Measurements from ENCODE around the gene ZFYVE26. TPM values are rescaled to one million over a fixed set of nuclear protein-coding genes. Genes with fewer than 3 reads are reported as not detected.

ZFYVE26 gene
- total RNA-seq, 1 donor from 2014 or later: 42.9 TPM

GRCh38 chr14:67785270-67786109 lies 30.9 kb downstream of the ZFYVE26 start:
- intact Hi-C loops (cut with DNase I): no loop called here
- TF ChIP-seq CTCF (IDR thresholded peaks at IDR 0.05): no peak
- Histone ChIP-seq H3K36me3 (peaks cover 100% of the 10 kb centered on the region), H3K4me1 (no peaks in the 10 kb centered on the region), H3K9me3 (no peaks in the 10 kb centered on the region), H3K27me3 (no peaks in the 10 kb centered on the region), H3K27ac (no peak overlapping the region), H3K4me3 (no peak overlapping the region)
- ATAC-seq: no peak
- no peak for DNase-seq

- Histone ChIP-seq H3K4me1 (no peaks in the 10 kb centered on the region), H3K36me3 (peaks cover 100% of the 10 kb centered on the region), H3K4me3 (no peak overlapping the region), H3K27me3 (no peaks in the 10 kb centered on the region), H3K9me3 (no peaks in the 10 kb centered on the region), H3K27ac (no peak overlapping the region)
- TF ChIP-seq CTCF (IDR thresholded peaks at IDR 0.05): no peak
- ATAC-seq (no peak), DNase-seq (no peak)
- intact Hi-C loops (cut with DNase I): no loop called here
Observed at GRCh38 chr14:67784244-67784823, 32.1 kb downstream of the ZFYVE26 start.

- intact Hi-C loops (cut with DNase I): no loop called here
- Histone ChIP-seq H3K9me3 (no peaks in the 10 kb centered on the region), H3K4me1 (no peaks in the 10 kb centered on the region), H3K27me3 (no peaks in the 10 kb centered on the region), H3K36me3 (peaks cover 100% of the 10 kb centered on the region), H3K4me3 (no peak overlapping the region), H3K27ac (no peak overlapping the region)
- ATAC-seq (no peak), DNase-seq (no peak)
- no peak for TF ChIP-seq CTCF (IDR thresholded peaks at IDR 0.05)
Observed at GRCh38 chr14:67782090-67782489, 34.3 kb downstream of the ZFYVE26 start.

GRCh38 chr14:67778792-67779191 lies 37.6 kb downstream of the ZFYVE26 start:
- Histone ChIP-seq H3K27me3 (no peaks in the 10 kb centered on the region), H3K36me3 (peaks cover 100% of the 10 kb centered on the region), H3K27ac (no peak overlapping the region), H3K4me1 (no peaks in the 10 kb centered on the region), H3K9me3 (no peaks in the 10 kb centered on the region), H3K4me3 (no peak overlapping the region)
- DNase-seq (no peak), ATAC-seq (peak; percentile 63)
- no peak for TF ChIP-seq CTCF (IDR thresholded peaks at IDR 0.05)
- intact Hi-C loops (cut with DNase I): no loop called here

- Histone ChIP-seq H3K9me3 (no peaks in the 10 kb centered on the region), H3K36me3 (peaks cover 100% of the 10 kb centered on the region), H3K4me1 (no peaks in the 10 kb centered on the region), H3K27me3 (no peaks in the 10 kb centered on the region), H3K4me3 (no peak overlapping the region), H3K27ac (no peak overlapping the region)
- DNase-seq (no peak), ATAC-seq (no peak)
- intact Hi-C loops (cut with DNase I): no loop called here
- TF ChIP-seq CTCF (IDR thresholded peaks at IDR 0.05): no peak
Observed at GRCh38 chr14:67776653-67777322, 39.6 kb downstream of the ZFYVE26 start.

Measured in upper lobe of right lung (tissue), 1 donor.